AG10803 (cell line): Measurements from ENCODE around the gene TESK1.

Source experiments
- DNase-seq: peaks from one replicate; pipeline ENCODE4 v3.0.0; 2010; ENCODE audit warnings: low read depth
- H3K4me3 ChIP-seq: 2 replicates; pipeline ENCODE4 v1.5.1; 2011; ENCODE audit warnings: mild to moderate bottlenecking, low read length, control low read depth
- TF ChIP-seq, protein P1 (sequence below): conservative IDR thresholded peaks from 2 replicates; pipeline ENCODE4 v1.5.1; 2011; ENCODE audit warnings: mild to moderate bottlenecking, low read length, control low read depth, inconsistent platforms

The TESK1 gene

DNA sequence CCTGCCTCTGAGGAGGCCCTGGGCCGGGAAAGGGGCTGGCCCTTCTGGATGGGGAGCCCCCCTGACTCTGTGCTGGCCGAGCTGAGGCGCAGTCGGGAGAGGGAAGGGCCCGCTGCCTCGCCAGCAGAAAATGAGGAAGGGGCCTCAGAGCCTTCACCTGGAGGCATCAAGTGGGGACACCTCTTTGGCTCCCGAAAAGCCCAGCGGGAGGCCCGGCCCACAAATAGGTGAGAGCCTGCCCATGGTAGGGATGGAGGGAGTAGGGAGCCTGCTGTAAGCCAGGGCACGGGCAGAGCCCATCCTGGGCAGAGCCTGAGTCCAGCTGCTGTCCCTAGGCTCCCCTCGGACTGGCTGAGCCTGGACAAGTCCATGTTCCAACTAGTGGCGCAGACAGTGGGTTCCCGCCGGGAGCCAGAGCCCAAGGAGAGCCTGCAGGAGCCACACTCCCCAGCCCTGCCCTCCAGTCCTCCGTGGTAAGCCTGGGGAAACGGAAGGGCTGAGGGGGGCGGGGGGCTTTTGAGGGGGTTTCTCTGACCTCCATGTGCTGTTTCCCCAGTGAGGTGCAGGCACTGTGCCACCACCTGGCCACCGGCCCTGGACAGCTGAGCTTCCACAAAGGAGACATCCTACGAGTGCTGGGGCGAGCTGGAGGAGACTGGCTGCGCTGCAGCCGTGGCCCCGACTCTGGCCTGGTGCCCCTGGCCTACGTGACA is 44.3 kb upstream of the TESK1 start:
- DNase-seq = no peak
- TF ChIP-seq, protein P1, sequence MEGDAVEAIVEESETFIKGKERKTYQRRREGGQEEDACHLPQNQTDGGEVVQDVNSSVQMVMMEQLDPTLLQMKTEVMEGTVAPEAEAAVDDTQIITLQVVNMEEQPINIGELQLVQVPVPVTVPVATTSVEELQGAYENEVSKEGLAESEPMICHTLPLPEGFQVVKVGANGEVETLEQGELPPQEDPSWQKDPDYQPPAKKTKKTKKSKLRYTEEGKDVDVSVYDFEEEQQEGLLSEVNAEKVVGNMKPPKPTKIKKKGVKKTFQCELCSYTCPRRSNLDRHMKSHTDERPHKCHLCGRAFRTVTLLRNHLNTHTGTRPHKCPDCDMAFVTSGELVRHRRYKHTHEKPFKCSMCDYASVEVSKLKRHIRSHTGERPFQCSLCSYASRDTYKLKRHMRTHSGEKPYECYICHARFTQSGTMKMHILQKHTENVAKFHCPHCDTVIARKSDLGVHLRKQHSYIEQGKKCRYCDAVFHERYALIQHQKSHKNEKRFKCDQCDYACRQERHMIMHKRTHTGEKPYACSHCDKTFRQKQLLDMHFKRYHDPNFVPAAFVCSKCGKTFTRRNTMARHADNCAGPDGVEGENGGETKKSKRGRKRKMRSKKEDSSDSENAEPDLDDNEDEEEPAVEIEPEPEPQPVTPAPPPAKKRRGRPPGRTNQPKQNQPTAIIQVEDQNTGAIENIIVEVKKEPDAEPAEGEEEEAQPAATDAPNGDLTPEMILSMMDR = no peak
- no peak overlapping the region for H3K4me3 ChIP-seq

DNA sequence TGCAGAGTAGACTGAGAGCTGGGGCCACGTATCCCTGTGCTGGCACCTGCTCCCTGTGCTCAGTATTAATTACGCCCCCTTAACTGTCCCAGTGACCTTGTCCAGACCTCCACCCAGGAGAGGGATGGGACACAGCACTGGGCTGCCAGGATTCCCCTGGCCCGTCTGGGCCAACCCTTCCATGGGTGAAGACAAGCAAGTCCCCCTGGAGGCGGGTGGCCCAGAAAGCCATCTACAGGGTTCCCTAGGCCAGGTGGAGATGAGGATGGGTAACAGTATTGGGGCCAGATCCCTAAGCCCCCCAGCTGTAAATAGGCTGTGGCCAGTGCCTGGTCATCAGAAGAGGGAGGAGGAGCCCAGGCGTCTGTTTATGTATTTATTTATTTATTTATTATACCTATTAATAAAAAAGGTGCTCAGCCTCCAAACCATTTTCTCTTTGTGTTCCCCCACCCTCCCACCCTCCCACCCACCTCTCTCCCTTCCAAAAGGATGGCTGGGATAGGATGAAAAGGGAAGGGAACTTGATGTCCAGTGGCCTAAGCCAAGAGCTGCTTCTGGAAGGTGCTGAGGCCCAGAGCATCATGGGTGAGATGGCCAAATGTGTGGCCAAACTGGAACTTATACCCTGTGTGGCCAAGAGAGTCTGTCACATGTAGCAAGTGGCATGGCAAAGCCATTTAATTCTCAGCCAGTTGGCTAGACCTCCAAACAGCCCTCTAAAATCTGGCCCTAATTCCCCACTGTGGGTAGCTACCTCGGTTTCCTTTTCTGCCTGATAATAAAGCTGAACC is 43.4 kb upstream of the TESK1 start:
- H3K4me3 ChIP-seq = no peak overlapping the region
- TF ChIP-seq, protein P1 = no peak

DNA sequence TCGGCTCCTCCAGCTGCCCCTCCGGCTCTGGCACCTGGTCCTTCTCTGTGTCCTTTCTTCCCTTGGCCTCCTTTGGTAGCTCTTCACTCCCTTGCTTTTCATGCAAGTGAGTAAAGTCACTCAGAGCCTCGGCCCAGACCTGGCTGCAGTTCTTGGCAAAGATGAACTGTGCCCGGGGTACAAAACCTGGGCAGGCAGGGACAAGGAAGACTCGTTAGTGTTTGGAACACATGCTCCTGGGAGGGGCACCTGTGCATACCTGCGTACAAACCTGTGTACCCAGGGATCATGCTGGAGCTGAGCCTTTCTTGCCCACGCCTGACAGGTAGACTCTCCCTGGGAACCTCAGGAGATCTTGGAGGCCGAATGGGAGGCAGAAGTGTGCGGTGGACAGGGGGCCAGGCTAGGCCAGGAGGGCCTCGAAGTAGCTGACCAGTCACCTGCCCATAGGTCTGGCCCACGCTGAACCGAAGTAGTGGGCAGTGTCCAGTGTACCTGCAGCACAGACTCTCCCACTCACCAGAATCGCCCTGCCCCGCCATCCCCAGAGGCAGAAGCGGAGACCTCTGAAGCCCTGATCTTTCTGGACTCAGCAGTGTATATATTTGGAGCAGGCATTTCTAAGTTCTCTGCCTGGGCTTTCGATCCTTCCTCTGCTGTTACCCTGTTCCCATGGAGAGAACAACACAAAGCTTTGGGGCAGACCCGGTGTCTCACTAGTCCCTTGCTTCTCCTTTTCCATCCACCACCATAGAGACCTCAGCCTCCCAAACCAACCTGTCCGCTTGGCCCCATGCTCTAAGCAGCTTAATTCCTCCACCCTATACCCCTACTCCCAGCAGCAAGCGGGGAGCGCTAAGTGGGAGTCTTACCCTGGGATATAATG is 41.9 kb upstream of the TESK1 start:
- peak; percentile 25 for DNase-seq
- TF ChIP-seq, protein P1 = no peak
- H3K4me3 ChIP-seq = no peak overlapping the region

More for the DNA sequence above, 43.4 kb upstream of the TESK1 start:
- no peak for DNase-seq

DNA sequence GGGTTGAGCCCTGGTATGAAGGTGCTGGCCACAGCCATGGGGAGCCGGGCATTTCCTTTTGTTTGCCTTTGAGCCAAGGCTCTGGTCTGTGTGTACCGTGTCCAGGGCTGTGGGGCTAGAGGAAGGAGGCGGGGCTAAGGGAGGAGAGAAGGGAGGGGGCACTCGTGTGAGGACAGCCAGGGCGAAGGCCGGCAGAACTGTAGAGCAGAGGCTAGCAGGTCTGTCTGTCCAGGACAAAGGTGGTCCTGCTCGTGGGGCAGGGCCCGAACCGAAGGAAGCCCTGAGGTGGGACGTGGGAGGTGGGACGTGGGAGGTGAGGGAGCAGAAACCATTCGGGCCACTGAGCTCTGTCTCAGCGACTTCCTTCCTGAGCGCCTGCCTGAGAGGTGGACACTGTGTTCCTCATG is 41.3 kb upstream of the TESK1 start:
- TF ChIP-seq, protein P1 = no peak
- no peak overlapping the region for H3K4me3 ChIP-seq
- peak; percentile 24 for DNase-seq

DNA sequence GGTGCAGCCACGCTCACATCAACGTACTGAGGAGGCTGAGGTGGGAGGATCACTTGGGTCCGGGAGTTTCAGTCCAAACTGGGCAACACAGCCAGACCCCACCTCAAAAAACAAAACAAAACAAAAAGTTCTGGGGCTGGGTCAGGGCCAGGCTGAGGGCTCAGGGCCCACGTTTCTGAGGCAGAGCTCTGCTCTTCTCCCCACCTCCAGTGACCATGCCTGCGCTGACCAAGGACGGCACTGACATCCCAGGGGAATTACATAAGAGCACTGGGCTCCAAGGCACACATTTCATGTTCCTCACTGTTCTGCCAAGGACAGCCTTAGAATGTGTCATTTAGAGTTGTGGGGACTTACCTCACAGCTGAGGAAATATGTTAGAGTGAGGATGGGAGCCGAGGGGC is 40.4 kb upstream of the TESK1 start:
- no peak overlapping the region for H3K4me3 ChIP-seq
- TF ChIP-seq, protein P1 = no peak
- peak; percentile 64 for DNase-seq

DNA sequence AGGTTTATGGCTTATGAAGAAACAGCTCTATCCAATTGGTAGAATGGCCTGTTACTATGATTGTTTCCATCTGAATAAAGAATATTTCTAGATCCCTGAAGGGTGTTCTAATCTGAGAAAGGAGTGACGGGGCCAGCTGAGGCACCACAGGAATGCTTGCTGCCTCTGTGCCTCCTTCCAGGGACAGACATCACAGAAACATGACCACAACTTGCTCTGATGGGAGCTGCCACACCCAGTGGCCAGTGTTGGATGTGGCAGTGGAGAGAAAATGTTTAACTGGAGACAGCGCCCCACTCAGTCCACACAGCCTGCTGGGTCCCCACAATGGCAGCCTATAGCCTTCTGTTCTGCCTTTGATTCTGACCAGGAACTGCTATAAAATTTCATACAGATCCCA is 38.6 kb upstream of the TESK1 start:
- DNase-seq = peak; percentile 81
- TF ChIP-seq, protein P1 = peak; percentile 43

More for the DNA sequence above, 38.6 kb upstream of the TESK1 start:
- no peak overlapping the region for H3K4me3 ChIP-seq
